Measurements from ENCODE around the gene KIAA1671.

DNA sequence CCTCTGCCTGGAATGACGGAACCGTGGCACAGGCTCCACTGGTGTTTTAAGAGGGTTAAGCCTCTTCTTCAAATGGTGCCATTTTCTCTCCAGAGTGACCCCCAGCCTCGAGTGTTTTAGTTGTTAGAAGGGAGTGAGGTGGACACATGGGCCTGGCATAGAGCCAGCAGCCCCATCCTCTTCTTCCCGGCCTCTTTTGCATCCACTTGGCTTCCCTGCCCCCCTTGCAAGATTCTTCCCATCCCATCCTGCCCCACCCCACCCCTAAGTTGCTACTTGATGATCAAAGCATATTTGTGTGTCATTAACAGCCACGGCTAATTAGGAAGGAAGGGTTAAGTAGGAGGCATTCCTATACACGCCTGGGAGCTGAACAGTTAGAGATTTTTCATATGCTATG lies 174.8 kb downstream of the KIAA1671 start:
- TF ChIP-seq, protein P1, sequence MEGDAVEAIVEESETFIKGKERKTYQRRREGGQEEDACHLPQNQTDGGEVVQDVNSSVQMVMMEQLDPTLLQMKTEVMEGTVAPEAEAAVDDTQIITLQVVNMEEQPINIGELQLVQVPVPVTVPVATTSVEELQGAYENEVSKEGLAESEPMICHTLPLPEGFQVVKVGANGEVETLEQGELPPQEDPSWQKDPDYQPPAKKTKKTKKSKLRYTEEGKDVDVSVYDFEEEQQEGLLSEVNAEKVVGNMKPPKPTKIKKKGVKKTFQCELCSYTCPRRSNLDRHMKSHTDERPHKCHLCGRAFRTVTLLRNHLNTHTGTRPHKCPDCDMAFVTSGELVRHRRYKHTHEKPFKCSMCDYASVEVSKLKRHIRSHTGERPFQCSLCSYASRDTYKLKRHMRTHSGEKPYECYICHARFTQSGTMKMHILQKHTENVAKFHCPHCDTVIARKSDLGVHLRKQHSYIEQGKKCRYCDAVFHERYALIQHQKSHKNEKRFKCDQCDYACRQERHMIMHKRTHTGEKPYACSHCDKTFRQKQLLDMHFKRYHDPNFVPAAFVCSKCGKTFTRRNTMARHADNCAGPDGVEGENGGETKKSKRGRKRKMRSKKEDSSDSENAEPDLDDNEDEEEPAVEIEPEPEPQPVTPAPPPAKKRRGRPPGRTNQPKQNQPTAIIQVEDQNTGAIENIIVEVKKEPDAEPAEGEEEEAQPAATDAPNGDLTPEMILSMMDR (conservative IDR thresholded peaks at IDR 0.05), result no peak
- no peak for TF ChIP-seq ZFX (IDR thresholded peaks at IDR 0.05)
